ENCODE data around the gene OR6M1.

OR6M1 gene

GRCh38 chr11:123801765-123802164, 4.4 kb downstream of the OR6M1 start:
- no peaks in the 10 kb centered on the region for H3K4me1 ChIP-seq (ENCODE audit: control insufficient read depth, insufficient read depth, low read length)
- TF ChIP-seq ZNF621 (tag by site-specific recombination; IDR thresholded peaks at IDR 0.05), result no peak
- H3K9me3 ChIP-seq (ENCODE audit: control insufficient read depth, insufficient read depth, low read depth, low read length), result no peaks in the 10 kb centered on the region
- no peak overlapping the region for H3K27ac ChIP-seq (ENCODE audit: extremely low read depth, low read depth, low read length)
- H3K4me3 ChIP-seq (ENCODE audit: low read depth, low read length), result no peak overlapping the region
- POLR2A ChIA-PET, result no interaction called here
- CTCF ChIA-PET, result interaction anchor here (0.7 kb wide), 1 partner anchor 267 kb away, joined by 5 read pairs; no protein-coding TSS in a partner anchor
- H3K36me3 ChIP-seq (ENCODE audit: control insufficient read depth in 2 of 2, insufficient read depth in 1 of 2, low read length in 2 of 2), result no peaks in the 10 kb centered on the region

- TF ChIP-seq ZNF549 (tag by site-specific recombination; IDR thresholded peaks at IDR 0.05), result no peak
- no peak for TF ChIP-seq ZNF623 (tag by site-specific recombination; IDR thresholded peaks at IDR 0.05)
- TF ChIP-seq ZNF785 (tag by site-specific recombination; IDR thresholded peaks at IDR 0.05), result no peak
- no peak for TF ChIP-seq INSM2 (tag by site-specific recombination; IDR thresholded peaks at IDR 0.05)
- TF ChIP-seq ZNF23 (tag by site-specific recombination; IDR thresholded peaks at IDR 0.05; ENCODE audit: borderline replicate concordance), result no peak
- TF ChIP-seq MYNN (tag by site-specific recombination; IDR thresholded peaks at IDR 0.05; ENCODE audit: borderline replicate concordance), result no peak
- no peak overlapping the region for H3K4me3 ChIP-seq (ENCODE audit: low read depth, low read length)
Measured at GRCh38 chr11:123800036-123800435, 6.1 kb downstream of the OR6M1 start.

GRCh38 chr11:123799438-123799837, 6.7 kb downstream of the OR6M1 start:
- Histone ChIP-seq H3K4me3 (ENCODE audit: low read depth, low read length) (no peak overlapping the region), H3K27ac (ENCODE audit: extremely low read depth, low read depth, low read length) (no peak overlapping the region), H3K4me1 (ENCODE audit: control insufficient read depth, insufficient read depth, low read length) (no peaks in the 10 kb centered on the region), H3K9me3 (ENCODE audit: control insufficient read depth, insufficient read depth, low read depth, low read length) (no peaks in the 10 kb centered on the region), H3K36me3 (ENCODE audit: control insufficient read depth in 2 of 2, insufficient read depth in 1 of 2, low read length in 2 of 2) (no peaks in the 10 kb centered on the region)
- POLR2A ChIA-PET, result interaction anchor here (0.6 kb wide), 1 partner anchor 22 kb away, joined by 3 read pairs; no protein-coding TSS in a partner anchor
- no peak for TF ChIP-seq ZNF140 (tag by site-specific recombination; IDR thresholded peaks at IDR 0.05)
- TF ChIP-seq ZNF585B (tag by site-specific recombination; IDR thresholded peaks at IDR 0.05), result no peak
- no peak for TF ChIP-seq ZSCAN23 (tag by site-specific recombination; IDR thresholded peaks at IDR 0.05)
- no peak for TF ChIP-seq REST (tag by site-specific recombination; IDR thresholded peaks at IDR 0.05)
- CTCF ChIA-PET, result interaction anchor here (0.6 kb wide), 1 partner anchor 90 kb away, joined by 3 read pairs; no protein-coding TSS in a partner anchor

More at GRCh38 chr11:123800036-123800435, 6.1 kb downstream of the OR6M1 start:
- POLR2A ChIA-PET, result no interaction called here
- CTCF ChIA-PET, result no interaction called here
- Histone ChIP-seq H3K9me3 (ENCODE audit: control insufficient read depth, insufficient read depth, low read depth, low read length) (no peaks in the 10 kb centered on the region), H3K36me3 (ENCODE audit: control insufficient read depth in 2 of 2, insufficient read depth in 1 of 2, low read length in 2 of 2) (no peaks in the 10 kb centered on the region), H3K4me1 (ENCODE audit: control insufficient read depth, insufficient read depth, low read length) (no peaks in the 10 kb centered on the region), H3K27ac (ENCODE audit: extremely low read depth, low read depth, low read length) (no peak overlapping the region)

- Histone ChIP-seq H3K9me3 (ENCODE audit: control insufficient read depth, insufficient read depth, low read depth, low read length) (no peaks in the 10 kb centered on the region), H3K27ac (ENCODE audit: extremely low read depth, low read depth, low read length) (no peak overlapping the region), H3K4me1 (ENCODE audit: control insufficient read depth, insufficient read depth, low read length) (no peaks in the 10 kb centered on the region), H3K36me3 (ENCODE audit: control insufficient read depth in 2 of 2, insufficient read depth in 1 of 2, low read length in 2 of 2) (no peaks in the 10 kb centered on the region), H3K4me3 (ENCODE audit: low read depth, low read length) (no peak overlapping the region)
- ChIA-PET POLR2A (interaction anchor here (0.6 kb wide), 1 partner anchor 23 kb away, joined by 3 read pairs; no protein-coding TSS in a partner anchor), CTCF (interaction anchor here (0.6 to 0.7 kb wide), 2 partner anchors 89 to 148 kb away, joined by 3 read pairs; no protein-coding TSS in a partner anchor)
- no peak for TF ChIP-seq ZNF626 (tag by site-specific recombination; IDR thresholded peaks at IDR 0.05)
- no peak for TF ChIP-seq ZNF19 (tag by site-specific recombination; IDR thresholded peaks at IDR 0.05; ENCODE audit: low read depth)
- TF ChIP-seq ZNF658 (tag by site-specific recombination; IDR thresholded peaks at IDR 0.05), result no peak
- no peak for TF ChIP-seq ZNF561 (tag by site-specific recombination; IDR thresholded peaks at IDR 0.05; ENCODE audit: borderline replicate concordance)
- no peak for TF ChIP-seq ZNF555 (tag by site-specific recombination; conservative IDR thresholded peaks at IDR 0.05)
Measured at GRCh38 chr11:123798513-123799252, 7.5 kb downstream of the OR6M1 start.

Data from HEK293 (cell line).